ENCODE data around the gene SEPTIN8. TPM values are rescaled to one million over a fixed set of nuclear protein-coding genes. Genes with fewer than 3 reads are reported as not detected.

The SEPTIN8 gene
- total and polyA plus RNA-seq, 2 donors (not counting 1 experiment from before 2014, with no cell fraction given), result 4.0 to 5.9 TPM

DNA sequence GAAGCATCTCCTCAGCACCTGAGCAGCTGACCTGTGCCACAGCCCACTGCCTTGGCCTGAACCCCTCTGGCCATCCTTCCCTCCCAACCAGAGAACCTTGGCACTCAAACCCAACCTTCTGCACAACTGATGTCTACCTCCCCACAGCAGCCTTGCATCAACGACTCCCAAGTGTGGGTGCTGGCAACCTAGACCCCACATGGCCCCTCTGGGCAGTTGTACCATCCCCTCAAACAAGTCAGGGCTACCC, 10.3 kb downstream of the SEPTIN8 start:
- CTCF ChIA-PET, result interaction anchor here (1.4 kb wide), 1 partner anchor 53 kb away, joined by 3 read pairs; no protein-coding TSS in a partner anchor
- Histone ChIP-seq H3K9ac (ENCODE audit: low read length) (no peak overlapping the region), H3K4me2 (replicated peaks; ENCODE audit: low read depth, low read length, poor library complexity, severe bottlenecking) (no peak overlapping the region), H4K20me1 (ENCODE audit: control insufficient read depth, insufficient read depth, low read length, poor library complexity, severe bottlenecking) (no peaks in the 10 kb centered on the region), H3K79me2 (ENCODE audit: control insufficient read depth, insufficient read depth, low read length) (no peaks in the 10 kb centered on the region), H3K9me3 (ENCODE audit: control extremely low read depth in 1 of 3, control insufficient read depth in 2 of 3, insufficient read depth in 1 of 3, low read length in 2 of 3) (no peaks in the 10 kb centered on the region), H3K27ac (ENCODE audit: low read length in 2 of 2) (no peak overlapping the region), H2AFZ (ENCODE audit: insufficient read depth, low read depth, low read length, poor library complexity, severe bottlenecking) (no peak overlapping the region), H3K4me1 (ENCODE audit: control insufficient read depth in 2 of 2, insufficient read depth in 2 of 2, low read length in 2 of 2) (no peaks in the 10 kb centered on the region), H3K36me3 (replicated peaks in 1 of 2; ENCODE audit: control extremely low read depth in 1 of 2, control insufficient read depth in 1 of 2, extremely low read depth in 1 of 2, insufficient read depth in 2 of 2, low read length in 1 of 2) (no peaks in the 10 kb centered on the region), H3K27me3 (replicated peaks in 1 of 4; ENCODE audit: control extremely low read depth in 1 of 4, control insufficient read depth in 3 of 4, insufficient read depth in 4 of 4, low read length in 3 of 4) (no peaks in the 10 kb centered on the region), H3K4me3 (ENCODE audit: control extremely low read depth in 1 of 5, extremely low read depth in 1 of 5, insufficient read depth in 1 of 5, low read depth in 2 of 5, low read length in 4 of 5) (no peak overlapping the region)
- DNase-seq (no peak), ATAC-seq (ENCODE audit: low read depth) (no peak)
- POLR2A ChIA-PET, result no interaction called here
- no peaks in the 10 kb centered on the region for H3K27me3 Mint-ChIP-seq
- intact Hi-C loops (cut with micrococcal nuclease), result no loop called here
- H3K4me3 Mint-ChIP-seq, result no peak overlapping the region
- H3K9me3 Mint-ChIP-seq (ENCODE audit: insufficient read depth), result no peaks in the 10 kb centered on the region
- H3K4me1 Mint-ChIP-seq, result no peaks in the 10 kb centered on the region
- TF ChIP-seq, protein P1, sequence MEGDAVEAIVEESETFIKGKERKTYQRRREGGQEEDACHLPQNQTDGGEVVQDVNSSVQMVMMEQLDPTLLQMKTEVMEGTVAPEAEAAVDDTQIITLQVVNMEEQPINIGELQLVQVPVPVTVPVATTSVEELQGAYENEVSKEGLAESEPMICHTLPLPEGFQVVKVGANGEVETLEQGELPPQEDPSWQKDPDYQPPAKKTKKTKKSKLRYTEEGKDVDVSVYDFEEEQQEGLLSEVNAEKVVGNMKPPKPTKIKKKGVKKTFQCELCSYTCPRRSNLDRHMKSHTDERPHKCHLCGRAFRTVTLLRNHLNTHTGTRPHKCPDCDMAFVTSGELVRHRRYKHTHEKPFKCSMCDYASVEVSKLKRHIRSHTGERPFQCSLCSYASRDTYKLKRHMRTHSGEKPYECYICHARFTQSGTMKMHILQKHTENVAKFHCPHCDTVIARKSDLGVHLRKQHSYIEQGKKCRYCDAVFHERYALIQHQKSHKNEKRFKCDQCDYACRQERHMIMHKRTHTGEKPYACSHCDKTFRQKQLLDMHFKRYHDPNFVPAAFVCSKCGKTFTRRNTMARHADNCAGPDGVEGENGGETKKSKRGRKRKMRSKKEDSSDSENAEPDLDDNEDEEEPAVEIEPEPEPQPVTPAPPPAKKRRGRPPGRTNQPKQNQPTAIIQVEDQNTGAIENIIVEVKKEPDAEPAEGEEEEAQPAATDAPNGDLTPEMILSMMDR (IDR thresholded peaks at IDR 0.05), result no peak
- TF ChIP-seq EZH2 (IDR thresholded peaks at IDR 0.05; ENCODE audit: borderline replicate concordance, insufficient read depth, low read depth, low read length, poor library complexity, severe bottlenecking), result no peak
- 100% methylated on average over 1 of the region's 1 CpG for WGBS (ENCODE audit: insufficient coverage)
- H3K27ac Mint-ChIP-seq, result no peak overlapping the region

GRCh38 chr5:132766020-132766805, 10.8 kb downstream of the SEPTIN8 start:
- ChIA-PET CTCF (interaction anchor here (1.4 kb wide), 1 partner anchor 54 kb away, joined by 3 read pairs; no protein-coding TSS in a partner anchor), POLR2A (interaction anchor here (0.6 kb wide), 1 partner anchor 10 kb away, joined by 7 read pairs; no protein-coding TSS in a partner anchor)
- WGBS (ENCODE audit: insufficient coverage), result 94% methylated on average over 14 of the region's 14 CpGs
- Histone ChIP-seq H3K79me2 (ENCODE audit: control insufficient read depth, insufficient read depth, low read length) (no peaks in the 10 kb centered on the region), H3K36me3 (replicated peaks in 1 of 2; ENCODE audit: control extremely low read depth in 1 of 2, control insufficient read depth in 1 of 2, extremely low read depth in 1 of 2, insufficient read depth in 2 of 2, low read length in 1 of 2) (no peaks in the 10 kb centered on the region), H3K27me3 (replicated peaks in 1 of 4; ENCODE audit: control extremely low read depth in 1 of 4, control insufficient read depth in 3 of 4, insufficient read depth in 4 of 4, low read length in 3 of 4) (no peaks in the 10 kb centered on the region), H3K4me2 (replicated peaks; ENCODE audit: low read depth, low read length, poor library complexity, severe bottlenecking) (no peak overlapping the region), H4K20me1 (ENCODE audit: control insufficient read depth, insufficient read depth, low read length, poor library complexity, severe bottlenecking) (no peaks in the 10 kb centered on the region), H2AFZ (ENCODE audit: insufficient read depth, low read depth, low read length, poor library complexity, severe bottlenecking) (no peak overlapping the region), H3K9ac (ENCODE audit: low read length) (no peak overlapping the region), H3K9me3 (ENCODE audit: control extremely low read depth in 1 of 3, control insufficient read depth in 2 of 3, insufficient read depth in 1 of 3, low read length in 2 of 3) (no peaks in the 10 kb centered on the region), H3K4me3 (ENCODE audit: control extremely low read depth in 1 of 5, extremely low read depth in 1 of 5, insufficient read depth in 1 of 5, low read depth in 2 of 5, low read length in 4 of 5) (no peak overlapping the region), H3K4me1 (ENCODE audit: control insufficient read depth in 2 of 2, insufficient read depth in 2 of 2, low read length in 2 of 2) (no peaks in the 10 kb centered on the region), H3K27ac (ENCODE audit: low read length in 2 of 2) (no peak overlapping the region)
- TF ChIP-seq, protein P1 (IDR thresholded peaks at IDR 0.05), result no peak
- TF ChIP-seq EZH2 (IDR thresholded peaks at IDR 0.05; ENCODE audit: borderline replicate concordance, insufficient read depth, low read depth, low read length, poor library complexity, severe bottlenecking), result no peak
- no peaks in the 10 kb centered on the region for H3K4me1 Mint-ChIP-seq
- no peak overlapping the region for H3K27ac Mint-ChIP-seq
- no peak overlapping the region for H3K4me3 Mint-ChIP-seq
- ATAC-seq (ENCODE audit: low read depth) (no peak), DNase-seq (no peak)
- intact Hi-C loops (cut with micrococcal nuclease), result no loop called here
- H3K9me3 Mint-ChIP-seq (ENCODE audit: insufficient read depth), result no peaks in the 10 kb centered on the region
- no peaks in the 10 kb centered on the region for H3K27me3 Mint-ChIP-seq
